ENCODE results near the gene SDHB.

Gene SDHB

GRCh38 chr1:17052038-17052437 is 1.8 kb downstream of the SDHB start:
- FAIRE-seq (no peak), DNase-seq (ENCODE audit: insufficient read length, low spot score) (no peak)

GRCh38 chr1:17047924-17048323 is 5.9 kb downstream of the SDHB start:
- DNase-seq (ENCODE audit: insufficient read length, low spot score) = no peak
- FAIRE-seq = no peak

- FAIRE-seq = no peak
- no peak for DNase-seq (ENCODE audit: insufficient read length, low spot score)
These were observed 7.5 kb downstream of the SDHB start for GRCh38 chr1:17046334-17046657.

- peak; percentile 70 for FAIRE-seq
- DNase-seq (ENCODE audit: insufficient read length, low spot score) = no peak
These were observed 8.0 kb downstream of the SDHB start for GRCh38 chr1:17045634-17046333.

- FAIRE-seq (no peak), DNase-seq (ENCODE audit: insufficient read length, low spot score) (no peak)
These were observed 8.7 kb downstream of the SDHB start for GRCh38 chr1:17045150-17045549.

- DNase-seq (ENCODE audit: insufficient read length, low spot score) (no peak), FAIRE-seq (no peak)
These were observed 10.2 kb downstream of the SDHB start for GRCh38 chr1:17043676-17044075.

- FAIRE-seq (no peak), DNase-seq (ENCODE audit: insufficient read length, low spot score) (no peak)
These were observed 13.7 kb downstream of the SDHB start for GRCh38 chr1:17040135-17040534.

GRCh38 chr1:17039522-17039921 is 14.3 kb downstream of the SDHB start:
- DNase-seq (ENCODE audit: insufficient read length, low spot score) (no peak), FAIRE-seq (no peak)

- DNase-seq (ENCODE audit: insufficient read length, low spot score) (no peak), FAIRE-seq (no peak)
These were observed 20.4 kb downstream of the SDHB start for GRCh38 chr1:17033481-17033880.

- FAIRE-seq (no peak), DNase-seq (ENCODE audit: insufficient read length, low spot score) (no peak)
These were observed 21.1 kb downstream of the SDHB start for GRCh38 chr1:17032741-17033140.

- DNase-seq (ENCODE audit: insufficient read length, low spot score) (no peak), FAIRE-seq (no peak)
These were observed 22.4 kb downstream of the SDHB start for GRCh38 chr1:17031436-17031835.

- DNase-seq (ENCODE audit: insufficient read length, low spot score) = no peak
- FAIRE-seq = no peak
These were observed 23.6 kb downstream of the SDHB start for GRCh38 chr1:17030206-17030605.

- no peak for FAIRE-seq
- DNase-seq (ENCODE audit: insufficient read length, low spot score) = no peak
These were observed 25.1 kb downstream of the SDHB start for GRCh38 chr1:17028662-17029188.

GRCh38 chr1:17027900-17028299 is 25.9 kb downstream of the SDHB start:
- no peak for FAIRE-seq
- no peak for DNase-seq (ENCODE audit: insufficient read length, low spot score)

- DNase-seq (ENCODE audit: insufficient read length, low spot score) (no peak), FAIRE-seq (no peak)
These were observed 26.4 kb downstream of the SDHB start for GRCh38 chr1:17027403-17027802.

- no peak for FAIRE-seq
- DNase-seq (ENCODE audit: insufficient read length, low spot score) = no peak
These were observed 29.1 kb downstream of the SDHB start for GRCh38 chr1:17024721-17025120.

GRCh38 chr1:17023573-17023972 is 30.3 kb downstream of the SDHB start:
- FAIRE-seq = no peak
- no peak for DNase-seq (ENCODE audit: insufficient read length, low spot score)

GRCh38 chr1:17023102-17023501 is 30.7 kb downstream of the SDHB start:
- FAIRE-seq (no peak), DNase-seq (ENCODE audit: insufficient read length, low spot score) (no peak)

- no peak for DNase-seq (ENCODE audit: insufficient read length, low spot score)
- no peak for FAIRE-seq
These were observed 31.9 kb downstream of the SDHB start for GRCh38 chr1:17021896-17022295.

- no peak for FAIRE-seq
- DNase-seq (ENCODE audit: insufficient read length, low spot score) = no peak
These were observed 33.3 kb downstream of the SDHB start for GRCh38 chr1:17020502-17020901.

GRCh38 chr1:17018849-17019248 is 35.0 kb downstream of the SDHB start:
- FAIRE-seq (peak; percentile 90), DNase-seq (ENCODE audit: insufficient read length, low spot score) (no peak)

GRCh38 chr1:17017435-17017834 is 36.4 kb downstream of the SDHB start:
- no peak for DNase-seq (ENCODE audit: insufficient read length, low spot score)

GRCh38 chr1:17016317-17016661 is 37.5 kb downstream of the SDHB start:
- FAIRE-seq = no peak
- DNase-seq (ENCODE audit: insufficient read length, low spot score) = no peak

More at GRCh38 chr1:17017435-17017834, 36.4 kb downstream of the SDHB start:
- FAIRE-seq = no peak

All from GM19239 (cell line).